K562 (cell line): ENCODE results near the gene SDK1. TPM values are rescaled to one million over a fixed set of nuclear protein-coding genes. Genes with fewer than 3 reads are reported as not detected.

Experiments used
- ATAC-seq: fragments of 200-7000 bp; cut with Tn5 transposase; 3 replicates; pipeline ENCODE4 v1.9.1; 2020; ENCODE audit warnings: moderate library complexity
- BruUV-seq: library from RNA; stranded (reverse); fragments of 400-500 nt; replicated peaks from 2 replicates; lab custom pipeline; 2021; lab: Mats Ljungman, UMichigan
- CTCF ChIA-PET: fragments of 300-600 bp; formaldehyde crosslinking; extraction: SDS; loops from one replicate; lab custom pipeline; 2021; ENCODE audit warnings: low intra/inter-chr PET ratio; lab: Yijun Ruan, JAX
- POLR2A ChIA-PET: fragments of 300-600, 350-650 bp; sonication (Branson Sonifier 250); formaldehyde crosslinking; extraction: SDS; loops from one replicate; lab custom pipeline; 2021; ENCODE audit warnings: antibody characterized with exemption, inconsistent platforms; lab: Yijun Ruan, JAX
- DNase-seq, 4 experiments: peaks; one replicate each; pipeline versions ENCODE4 v3.0.0 to v3.0.0-alpha.2; 2011 to 2018; ENCODE audit warnings: low spot score in 3 of 4, mixed read lengths in 3 of 4; ENCODE audit errors: extremely low read depth in 1 of 4
- FAIRE-seq: peaks from 2 replicates; lab custom pipeline; 2011; peaks lifted over from hg19 to GRCh38; lab: Jason Lieb, UNC
- H2AFZ ChIP-seq: 2 replicates; pipeline ENCODE4 v1.6.0; 2011; ENCODE audit warnings: low read depth, low read length, control low read depth, inconsistent platforms
- H3K27ac ChIP-seq: fragments of 200-600 bp; 3 replicates; pipeline ENCODE4 v1.8.0; 2011; ENCODE audit warnings: low read depth, mild to moderate bottlenecking, control low read depth, inconsistent platforms, low read length, moderate library complexity, mixed read lengths; ENCODE audit errors: extremely low read depth
- H3K27me3 ChIP-seq, 2 experiments: fragments of 300-600 bp in 1 of 2; 2 replicates in 1 of 2; 3 replicates in 1 of 2; pipeline versions ENCODE4 v1.6.0 to v1.8.0; 2011; ENCODE audit warnings: inconsistent platforms in 2 of 2, low read length in 2 of 2, mild to moderate bottlenecking in 1 of 2, mixed read lengths in 1 of 2, moderate library complexity in 1 of 2; ENCODE audit not compliant: control insufficient read depth in 2 of 2, insufficient read depth in 2 of 2
- H3K36me3 ChIP-seq: fragments of 300-600 bp; 3 replicates; pipeline ENCODE4 v1.8.0; 2011; ENCODE audit warnings: mild to moderate bottlenecking, low read length, inconsistent platforms; ENCODE audit not compliant: control insufficient read depth, insufficient read depth
- H3K4me1 ChIP-seq, 2 experiments: fragments of 200-600 bp in 1 of 2; replicated peaks in 1 of 2; 2 replicates in 1 of 2; 3 replicates in 1 of 2; pipeline versions ENCODE4 v1.5.1 to v1.8.0; 2011; ENCODE audit warnings: inconsistent platforms in 2 of 2, low read length in 2 of 2, mild to moderate bottlenecking in 1 of 2, mixed read lengths in 1 of 2, moderate library complexity in 1 of 2; ENCODE audit not compliant: control insufficient read depth in 2 of 2, insufficient read depth in 2 of 2
- H3K4me2 ChIP-seq: 2 replicates; pipeline ENCODE4 v1.6.1; 2011; ENCODE audit warnings: low read length, control low read depth, inconsistent platforms, mixed read lengths; ENCODE audit not compliant: insufficient read depth
- H3K4me3 ChIP-seq: fragments of 200-600 bp; sonication (generic), shearing (Covaris generic); 2 replicates; pipeline ENCODE4 v1.5.1; 2016; ENCODE audit warnings: control low read depth, inconsistent platforms
- H3K79me2 ChIP-seq: fragments of 200-600 bp; 3 replicates; pipeline ENCODE4 v1.8.0; 2011; ENCODE audit warnings: low read length, inconsistent platforms; ENCODE audit not compliant: control insufficient read depth, insufficient read depth
- H3K9ac ChIP-seq, 2 experiments: 2 replicates each; pipeline versions ENCODE4 v1.6.0 to v1.6.1; 2011; ENCODE audit warnings: low read depth in 2 of 2, low read length in 2 of 2, control low read depth in 1 of 2, inconsistent platforms in 1 of 2, mild to moderate bottlenecking in 1 of 2, mixed read lengths in 1 of 2; ENCODE audit not compliant: insufficient read depth in 1 of 2
- H3K9me1 ChIP-seq: one replicate; pipeline ENCODE4 v1.6.0; 2011; ENCODE audit warnings: inconsistent platforms, mild to moderate bottlenecking, low read length, moderate library complexity; ENCODE audit not compliant: control insufficient read depth, insufficient read depth
- H3K9me3 ChIP-seq: replicated peaks from 2 replicates; pipeline ENCODE4 v1.5.1; 2011; ENCODE audit warnings: low read depth, low read length, inconsistent platforms; ENCODE audit not compliant: control insufficient read depth, insufficient read depth
- H4K20me1 ChIP-seq: replicated peaks from 2 replicates; pipeline ENCODE4 v1.6.1; 2011; ENCODE audit warnings: low read length, inconsistent platforms, mixed read lengths; ENCODE audit not compliant: control insufficient read depth, insufficient read depth
- C11orf30 ChIP-seq: fragments of 450-650 bp; IDR thresholded peaks from 2 replicates; pipeline ENCODE4 v1.6.1; 2016; ENCODE audit warnings: low read depth, mild to moderate bottlenecking
- KAT7 ChIP-seq: sonication (generic); formaldehyde crosslinking; IDR thresholded peaks from 2 replicates; pipeline ENCODE4 v1.8.0; 2022; ENCODE audit warnings: missing genetic modification reagents, mild to moderate bottlenecking, borderline replicate concordance
- NFE2L1 ChIP-seq: fragments of 450-650 bp; IDR thresholded peaks from 2 replicates; pipeline ENCODE4 v1.6.1; 2016; ENCODE audit warnings: missing genetic modification characterization, low read depth, mild to moderate bottlenecking, missing compliant biosample characterization, moderate library complexity, borderline replicate concordance
- NR0B1 ChIP-seq: fragments of 450-650 bp; IDR thresholded peaks from one replicate; pipeline ENCODE4 v1.6.1; 2018; ENCODE audit warnings: mild to moderate bottlenecking, moderate library complexity; ENCODE audit not compliant: partially characterized antibody
- ZKSCAN8 ChIP-seq: fragments of 200-800 bp; sonication (Bioruptor generic); IDR thresholded peaks from 2 replicates; pipeline ENCODE4 v1.6.1; 2016; ENCODE audit warnings: missing genetic modification characterization, missing compliant biosample characterization
- WGBS: fragments of 100-300 bp; shearing (Covaris generic); methylation state at CpG from one replicate; pipeline ENCODE4 v1.1.6; 2016; ENCODE audit warnings: low coverage, mixed read lengths; ENCODE audit not compliant: insufficient coverage; ENCODE audit errors: missing lambda C conversion rate; 5-methylcytosine and 5-hydroxymethylcytosine counted together
- in situ Hi-C: fragments of 300-500 bp; cut with MboI; formaldehyde crosslinking; loops from 4 replicates; pipeline ENCODE4 v1.15.0; 2018; ENCODE audit warnings: inconsistent platforms, mixed read lengths
- intact Hi-C: fragments of 100-400 bp; cut with micrococcal nuclease; formaldehyde crosslinking; loops from 2 replicates; pipeline ENCODE4 v1.14.2; 2022
- polyA plus RNA-seq, 8 experiments: library from polyadenylated mRNA; depleted of rRNA in 4 of 8; stranded (reverse) in 5 of 8; unstranded in 3 of 8; fragments of >200 nt; fragmentation: Nextera tagmentation in 2 of 8; fragmentation: Illumina TruSeq in 1 of 8; extraction: Ambion mirVana in 2 of 8; extraction: Trizol in 1 of 8; gene quantifications; 2 replicates each; pipeline versions ENCODE4 v1.2.1 to v1.2.3, GENCODE V29; 2011 to 2014; ENCODE audit warnings: inconsistent platforms in 1 of 8, missing spikeins in 1 of 8
- total RNA-seq, 7 experiments: library from RNA; depleted of rRNA in 6 of 7; stranded (reverse); fragments of >200 nt in 6 of 7; fragmentation: Illumina TruSeq in 2 of 7; extraction: Trizol in 2 of 7; gene quantifications; 2 replicates each; pipeline versions ENCODE4 v1.2.1 to v1.2.3, GENCODE V29; 2011 to 2021; ENCODE audit warnings: low replicate concordance in 1 of 7

Gene SDK1
- total and polyA plus RNA-seq, 9 of the 15 experiments (the other 6 are each of a cell fraction or from before 2014, with no cell fraction given), result 0.16 TPM; not detected in 8

GRCh38 chr7:4017785-4018184 is 716.7 kb downstream of the SDK1 start:
- in situ Hi-C loops, result no loop called here
- H3K4me1 ChIP-seq, result no peaks in the 10 kb centered on the region
- no peak overlapping the region for H3K27ac ChIP-seq
- ATAC-seq, result no peak
- no peak for DNase-seq
- ChIA-PET POLR2A (no interaction called here), CTCF (no interaction called here)
- H3K4me2 ChIP-seq, result no peak overlapping the region
- no peak overlapping the region for H2AFZ ChIP-seq
- H3K79me2 ChIP-seq, result no peaks in the 10 kb centered on the region
- no peaks in the 10 kb centered on the region for H3K36me3 ChIP-seq
- TF ChIP-seq NR0B1, result no peak
- no peak for TF ChIP-seq KAT7
- no peak for TF ChIP-seq NFE2L1 (tag)
- TF ChIP-seq C11orf30, result no peak
- TF ChIP-seq ZKSCAN8 (CRISPR knock-in tag), result no peak
- TF ChIP-seq, all 486 proteins: peak for 0
- Histone ChIP-seq H3K9ac (no peak overlapping the region), H3K27me3 (peaks cover 6 to 31% of the 10 kb centered on the region in 2 experiments; a peak in 4 of 5 replicates), H3K4me3 (no peak overlapping the region), H3K9me1 (no peaks in the 10 kb centered on the region), H4K20me1 (no peaks in the 10 kb centered on the region), H3K9me3 (no peaks in the 10 kb centered on the region)
- intact Hi-C loops, result no loop called here
- whole genome bisulfite sequencing, result 2% methylated on average over 9 of the region's 9 CpGs
- no peak for FAIRE-seq
- BruUV-seq, result no TSS peak
